HG02943 (cell line): ENCODE measurements around the gene GRIN2C.
"Not testable (repeated sequence)": the region's sequence is repeated elsewhere in the genome, so short reads cannot be mapped to it uniquely, and the experiment has no call there.

Experiments
- ATAC-seq: cut with Tn5 transposase; IDR thresholded peaks from one replicate; pipeline ENCODE4 v1.9.1; 2021; ENCODE audit warnings: mild to moderate bottlenecking, low read depth, moderate library complexity; ENCODE audit not compliant: unreplicated experiment

The GRIN2C gene

DNA sequence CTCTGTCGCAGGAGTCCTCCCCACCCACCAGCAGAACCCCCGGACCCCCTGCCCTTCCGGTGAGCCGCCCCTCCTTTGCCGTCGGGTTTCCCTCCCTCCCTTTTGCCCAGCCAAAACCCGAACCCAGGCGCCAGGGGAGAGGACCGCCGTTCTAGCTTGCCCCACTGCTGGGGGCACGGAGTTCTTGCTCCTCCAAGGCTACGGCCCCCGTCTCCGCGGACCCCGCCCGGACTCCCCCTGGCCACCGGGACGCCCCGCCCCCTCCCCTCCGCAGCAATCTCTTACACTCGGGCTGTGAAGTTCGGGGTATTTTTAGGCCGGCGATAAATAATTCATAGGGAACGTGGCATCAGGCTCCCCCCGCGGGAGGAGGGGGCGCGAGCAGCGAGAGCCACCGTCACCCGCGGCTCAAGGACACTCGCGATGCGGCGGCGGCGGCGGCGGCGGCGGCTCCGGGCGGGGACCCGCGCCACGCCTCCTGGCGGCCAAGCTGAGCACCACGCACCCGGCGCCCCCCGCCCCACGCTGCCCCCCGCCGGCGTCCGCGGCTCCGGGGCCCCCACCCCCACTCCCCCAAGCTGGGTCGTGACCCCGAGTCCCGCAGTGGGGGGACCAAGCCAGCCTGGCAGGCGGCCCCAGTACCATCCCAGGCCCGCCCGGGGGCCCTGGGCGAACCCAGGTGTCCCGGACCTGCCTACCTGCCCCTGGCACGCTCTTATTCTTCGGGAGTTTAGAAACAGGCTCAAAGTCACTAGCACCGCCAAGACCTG lies at the start of gene GRIN2C:
Gene GRIN2C (minus strand): TSS at position 427 of the 770 bp plus-strand sequence. CDS start 4,793 bp downstream, outside the sequence.
- no peak for ATAC-seq

DNA sequence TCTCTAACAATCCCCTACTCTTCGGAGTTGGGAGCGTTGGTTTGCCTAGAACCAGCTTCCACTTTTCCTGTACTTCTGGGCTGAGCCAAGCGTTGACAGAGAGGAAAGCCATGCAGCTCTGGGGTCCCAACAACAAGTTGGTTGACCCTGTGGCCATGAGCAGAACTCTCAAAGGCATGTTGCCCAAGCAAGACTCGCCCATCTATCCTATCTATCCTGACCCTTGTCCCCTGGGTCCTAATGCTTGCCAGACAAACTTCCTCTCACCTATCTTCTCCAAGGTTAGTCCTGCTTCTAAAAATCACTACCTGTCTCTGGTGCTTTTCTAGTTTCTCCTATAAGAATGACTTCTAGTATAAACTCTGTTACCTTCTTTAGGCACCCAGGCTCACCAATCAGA lies 49.4 kb upstream of the GRIN2C start:
- not testable (repeated sequence) for ATAC-seq

DNA sequence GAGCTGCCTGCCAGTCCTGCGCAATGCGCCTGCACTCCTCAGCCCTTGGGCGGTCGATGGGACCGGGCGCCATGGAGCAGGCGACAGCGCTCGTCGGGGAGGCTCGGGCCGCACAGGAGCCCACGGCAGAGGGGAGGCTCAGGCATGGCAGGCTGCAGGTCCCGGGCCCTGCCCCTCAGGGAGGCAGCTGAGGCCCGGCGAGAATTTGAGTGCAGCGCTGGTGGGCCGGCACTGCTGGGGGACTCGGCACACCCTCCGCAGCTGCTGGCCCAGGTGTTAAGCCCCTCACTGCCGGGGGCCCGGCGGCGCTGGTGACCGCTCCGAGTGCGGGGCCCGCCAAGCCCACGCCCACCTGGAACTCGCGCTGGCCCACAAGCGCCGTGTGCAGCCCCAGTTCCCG lies 47.3 kb upstream of the GRIN2C start:
- ATAC-seq = no peak

DNA sequence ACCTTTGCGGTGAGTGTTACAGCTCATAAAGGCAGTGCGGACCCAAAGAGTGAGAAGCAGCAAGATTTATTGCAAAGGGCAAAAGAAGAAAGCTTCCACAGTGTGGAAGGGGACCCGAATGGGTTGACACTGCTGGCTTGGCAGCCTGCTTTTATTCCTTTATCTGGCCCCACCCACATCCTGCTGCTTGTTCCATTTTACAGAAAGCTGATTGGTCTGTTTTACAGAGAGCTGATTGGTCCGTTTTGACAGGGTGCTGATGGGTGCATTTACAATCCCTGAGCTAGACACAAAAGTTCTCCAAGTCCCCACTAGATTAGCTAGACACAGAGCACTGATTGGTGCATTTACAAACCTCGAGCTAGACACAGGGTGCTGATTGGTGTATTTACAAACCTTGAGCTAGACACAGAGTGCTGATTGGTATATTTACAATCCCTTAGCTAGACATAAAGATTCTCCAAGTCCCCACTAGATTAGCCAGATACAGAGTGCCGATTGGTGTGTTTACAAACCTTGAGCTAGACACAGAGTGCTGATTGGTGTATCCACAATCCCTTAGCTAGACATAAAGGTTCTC lies 46.6 kb upstream of the GRIN2C start:
- ATAC-seq = not testable (repeated sequence)

DNA sequence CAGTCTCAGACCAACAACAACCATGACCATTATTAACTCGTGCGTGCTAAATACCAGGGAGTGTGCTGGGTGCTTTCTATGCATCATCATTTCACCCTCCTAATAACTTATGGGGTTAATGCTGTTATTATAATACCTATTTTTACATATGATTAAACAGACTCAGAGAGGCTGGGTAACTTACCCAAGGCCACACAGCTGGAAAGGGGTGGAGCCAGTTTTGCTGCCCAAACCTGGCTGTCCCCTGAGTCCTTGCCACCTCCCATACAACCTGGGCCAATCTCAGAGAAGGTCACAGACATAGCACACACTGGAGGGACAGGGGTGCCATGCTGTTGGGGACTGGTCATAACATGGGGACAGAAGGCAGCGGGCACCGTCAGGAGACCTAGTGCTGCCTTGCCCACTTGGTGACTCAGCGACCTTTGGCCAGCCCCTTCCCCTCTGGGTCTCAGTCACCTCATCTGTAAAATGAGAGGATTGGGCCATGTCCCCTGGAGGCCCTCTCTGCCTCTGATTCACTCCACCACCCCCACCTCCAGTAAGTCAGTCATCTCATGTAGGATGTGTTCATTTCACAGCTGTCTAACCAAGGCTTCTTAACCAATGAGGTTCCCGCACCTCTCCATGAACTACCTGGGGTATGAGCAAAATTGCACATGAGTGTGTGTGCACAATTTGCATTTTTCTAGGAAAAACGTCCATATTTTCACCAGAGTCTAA lies 45.2 kb upstream of the GRIN2C start:
- ATAC-seq = no peak

DNA sequence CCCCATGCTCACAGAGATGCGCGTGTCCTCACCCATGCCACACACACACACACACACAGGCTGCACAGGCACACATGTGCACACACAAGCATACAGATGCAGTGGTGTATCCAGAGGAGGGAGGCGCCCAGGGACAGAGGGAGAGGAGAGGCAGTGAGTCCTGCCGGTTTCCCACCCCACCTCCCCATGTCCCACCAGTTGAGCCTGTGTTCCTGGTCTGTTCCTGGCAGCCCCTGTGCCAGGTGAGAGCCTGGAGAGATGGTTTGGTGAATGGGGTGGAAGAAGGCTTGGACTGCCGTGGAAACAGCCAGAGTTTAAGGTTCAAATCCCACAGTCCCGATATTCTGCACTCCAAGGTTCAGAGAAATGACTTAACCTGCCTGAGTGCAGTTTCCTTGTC lies 44.0 kb upstream of the GRIN2C start:
- ATAC-seq = no peak

DNA sequence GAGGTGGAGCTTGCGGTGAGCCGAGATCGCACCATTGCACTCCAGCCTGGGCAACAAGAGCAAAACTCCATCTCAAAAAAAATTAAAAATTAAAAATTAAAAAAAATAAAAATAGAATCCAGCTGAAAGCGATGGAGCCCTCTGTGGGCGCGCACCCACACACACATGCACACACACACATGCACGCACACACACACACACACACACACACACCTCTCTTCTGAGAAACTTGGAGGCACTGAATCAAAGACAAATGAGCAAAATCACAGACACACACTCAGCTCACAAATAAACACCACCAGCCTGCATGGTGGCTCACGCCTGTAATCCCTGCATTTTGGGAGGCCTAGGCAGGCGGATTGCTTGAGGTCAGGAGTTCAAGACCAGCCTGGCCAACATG lies 43.3 kb upstream of the GRIN2C start:
- ATAC-seq = no peak

DNA sequence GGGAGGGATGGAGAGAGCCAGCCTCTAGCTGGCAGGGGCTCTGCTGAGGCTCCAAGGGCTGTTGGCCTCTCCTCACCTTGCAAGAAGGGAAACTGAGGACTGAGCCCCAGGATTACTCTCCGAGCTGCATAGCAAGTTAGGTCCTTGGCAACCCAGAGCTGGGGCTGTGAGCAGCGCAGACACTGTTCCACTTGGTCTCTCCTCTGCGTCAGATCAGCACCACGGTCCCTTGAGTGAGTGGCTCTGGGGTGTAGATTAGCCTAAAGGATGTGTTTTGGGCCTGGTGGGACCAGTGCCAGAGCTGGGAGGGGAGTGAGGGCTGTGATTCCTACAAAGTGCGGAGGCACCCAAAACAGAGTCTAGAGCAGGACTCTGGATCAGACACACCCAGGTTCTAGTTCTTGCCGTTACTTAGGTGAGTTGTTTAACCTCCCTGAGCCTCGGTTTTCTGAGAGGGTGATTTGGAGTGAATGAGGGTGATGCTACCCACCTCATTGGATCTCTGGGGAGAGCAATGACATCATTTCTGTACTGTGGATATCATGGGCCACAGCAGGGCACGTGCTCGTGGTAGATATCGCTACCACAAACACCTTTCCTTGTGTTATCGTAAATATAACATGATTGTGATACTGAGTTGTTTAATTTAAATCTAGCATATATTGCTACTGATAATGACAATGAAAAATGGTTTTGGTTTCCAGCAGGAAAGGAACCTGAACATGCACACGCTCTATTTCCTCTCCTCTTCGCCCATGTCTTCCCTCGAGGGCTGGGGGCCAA lies 41.9 kb upstream of the GRIN2C start:
- ATAC-seq = no peak

DNA sequence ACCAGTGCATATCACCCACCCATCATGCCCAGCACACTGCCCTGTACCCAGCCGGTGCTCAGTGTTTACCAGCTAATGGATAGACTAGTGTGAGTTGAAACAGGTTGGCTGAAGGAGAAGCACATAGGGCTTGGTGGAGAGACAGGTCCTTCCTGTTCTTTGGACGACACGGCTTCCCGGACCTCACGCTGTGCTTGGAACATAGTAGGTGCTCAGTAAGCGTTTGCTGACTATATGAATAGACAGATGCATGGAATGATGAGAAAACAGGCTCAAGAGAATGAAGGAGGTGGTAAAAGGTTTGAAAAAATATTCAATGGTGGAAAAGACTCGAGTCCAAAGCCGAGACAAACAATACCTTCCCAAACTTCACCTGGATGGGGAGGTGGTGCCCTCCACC lies 40.5 kb upstream of the GRIN2C start:
- ATAC-seq = no peak

DNA sequence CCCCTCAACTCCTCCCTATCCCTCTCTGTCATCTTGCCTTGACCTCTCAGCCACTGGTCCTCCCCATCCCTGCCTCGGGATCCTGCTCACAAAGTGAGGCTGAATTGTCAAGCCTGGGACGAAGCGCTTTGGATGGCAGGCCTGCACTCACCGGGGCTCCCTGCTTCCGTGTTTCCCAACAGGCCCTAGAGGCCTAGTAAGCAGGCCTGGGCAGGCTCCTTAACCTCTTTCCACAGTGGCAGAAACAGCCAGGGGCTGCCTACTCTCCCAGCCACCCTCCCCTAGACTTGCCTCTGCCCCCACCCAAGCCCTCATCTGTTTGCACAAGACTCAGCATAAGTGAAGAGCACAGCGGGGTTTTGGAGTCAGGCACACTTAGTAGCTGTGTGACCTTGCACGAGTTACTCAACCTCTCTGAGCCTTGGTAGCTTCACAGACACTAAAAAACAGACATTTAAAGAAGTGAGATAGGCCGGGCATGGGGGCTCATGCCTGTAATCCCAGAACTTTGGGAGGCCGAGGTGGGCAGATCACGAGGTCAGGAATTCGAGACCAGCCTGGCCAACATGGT lies 38.8 kb upstream of the GRIN2C start:
- ATAC-seq = no peak

DNA sequence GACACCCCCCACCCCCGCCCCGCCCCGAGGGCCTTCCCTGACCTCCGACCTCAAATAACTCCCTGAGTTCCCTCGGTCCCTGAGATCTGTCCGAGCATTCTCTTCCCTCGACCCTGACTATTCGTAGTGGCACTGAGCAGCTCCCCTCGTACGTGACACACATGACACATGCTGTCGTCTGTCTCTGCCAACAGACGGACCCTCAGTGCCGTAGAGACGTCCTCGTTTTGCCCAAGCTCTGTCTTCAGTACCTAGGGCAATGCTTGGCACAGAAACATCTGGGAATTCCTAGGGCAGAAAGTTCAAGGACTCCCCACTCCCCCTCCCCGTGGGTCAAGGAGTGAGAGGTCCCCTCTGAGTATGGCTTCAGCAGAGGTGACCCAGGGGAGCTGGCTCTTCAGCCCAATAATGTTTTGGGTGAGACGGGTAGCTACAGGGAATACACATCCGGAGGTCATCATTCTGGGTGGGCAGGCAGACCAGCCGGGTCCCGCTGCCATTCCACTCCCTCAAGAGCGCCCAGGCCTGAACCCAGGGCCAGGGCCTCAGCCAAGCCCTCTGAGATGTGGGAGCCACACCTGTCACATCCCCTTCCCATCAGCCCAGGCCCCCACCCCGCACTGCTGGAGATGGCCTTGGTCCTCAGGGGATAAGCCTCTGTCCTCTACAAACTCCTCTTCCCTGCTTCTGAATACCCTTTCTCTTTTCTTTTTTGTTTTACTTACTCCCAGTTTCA lies 34.4 kb upstream of the GRIN2C start:
- no peak for ATAC-seq

DNA sequence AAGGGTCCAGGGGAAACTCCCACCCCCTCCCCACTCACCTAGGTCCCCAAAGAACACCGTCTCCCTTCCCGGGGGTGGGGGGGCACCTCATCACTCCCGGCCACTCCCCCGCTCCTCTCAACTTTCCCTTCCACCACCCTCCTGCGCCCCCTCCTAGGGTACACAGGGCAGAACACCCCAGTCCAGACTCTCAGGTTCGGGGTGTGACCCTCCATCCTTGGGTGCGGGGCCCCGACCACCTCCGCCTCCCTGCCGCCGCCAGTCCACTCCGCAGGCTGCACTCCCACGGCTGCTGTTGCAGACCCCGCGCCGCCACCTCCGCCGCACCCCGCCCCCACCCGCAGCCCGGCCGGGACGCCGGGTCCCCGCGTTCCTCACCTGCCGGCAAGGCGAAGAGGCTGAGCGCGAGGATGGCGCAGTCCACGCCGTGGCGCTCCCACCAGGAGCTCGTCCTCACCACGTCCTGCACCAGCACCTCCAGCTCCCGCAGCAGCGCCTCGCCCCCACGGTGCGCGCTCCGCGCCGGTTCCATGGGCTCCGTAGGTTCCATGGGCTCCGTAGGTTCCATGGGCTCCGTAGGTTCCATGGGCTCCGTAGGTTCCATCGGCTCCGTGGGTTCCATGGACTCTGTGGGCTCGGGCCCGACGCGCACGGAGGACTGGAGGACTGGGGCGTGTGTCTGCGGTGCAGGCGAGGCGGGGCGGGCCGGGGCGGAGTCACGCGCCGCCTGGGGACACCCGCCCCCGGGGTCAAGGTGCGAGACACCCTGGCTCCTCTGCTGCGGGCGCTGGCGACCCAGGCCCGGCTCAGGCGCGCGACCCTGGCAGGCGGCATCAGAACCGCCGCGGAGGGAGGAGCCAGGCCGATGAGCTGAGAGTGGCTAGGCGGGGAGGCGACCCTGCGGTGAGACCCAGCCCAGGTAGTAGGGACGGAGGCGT lies 33.6 kb upstream of the GRIN2C start, which contains the start of gene FADS6:
Gene FADS6 (minus strand): TSS at position 660 of the 938 bp plus-strand sequence. CDS start 38 bp downstream, at position 622.
- no peak for ATAC-seq

DNA sequence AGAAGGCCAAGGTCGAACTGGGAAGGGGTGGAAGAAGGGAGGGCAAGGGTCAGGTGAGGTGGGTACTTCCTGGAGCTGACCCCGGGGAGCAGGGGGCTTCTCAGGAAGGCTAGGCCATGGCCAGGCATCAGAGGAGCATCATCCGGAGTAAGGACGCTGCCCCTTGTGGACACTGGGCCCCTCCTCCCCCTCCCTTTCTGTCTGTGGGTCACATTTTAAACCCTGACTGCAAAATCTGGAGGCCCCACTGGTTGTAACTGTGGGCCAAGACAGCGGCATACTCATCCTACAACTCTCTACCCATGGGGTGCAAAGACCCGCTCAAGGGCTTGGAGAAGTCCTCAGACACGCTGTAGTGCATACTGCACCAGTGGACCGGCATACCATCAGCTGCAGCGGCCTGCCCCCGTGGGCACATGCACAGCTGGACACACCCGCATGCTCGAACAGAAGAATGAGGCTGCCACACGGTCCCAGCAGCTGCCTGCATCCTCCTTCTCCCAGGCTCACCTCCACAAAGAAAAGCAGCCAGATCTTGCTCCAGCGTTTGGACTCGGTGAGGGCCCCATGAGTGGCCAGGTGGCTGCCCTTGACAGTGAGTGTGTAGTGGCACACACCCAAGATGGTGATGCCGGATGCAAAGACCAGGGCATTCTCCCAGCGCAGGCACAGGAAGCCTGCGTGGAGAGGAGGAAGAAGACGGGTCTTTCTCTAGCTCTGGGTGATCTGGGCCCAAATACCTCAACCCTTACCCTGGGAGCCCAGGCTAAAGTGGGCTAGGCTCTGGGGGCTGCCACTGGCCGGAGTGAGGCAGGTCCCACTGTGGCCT lies 32.5 kb upstream of the GRIN2C start:
- ATAC-seq = no peak

DNA sequence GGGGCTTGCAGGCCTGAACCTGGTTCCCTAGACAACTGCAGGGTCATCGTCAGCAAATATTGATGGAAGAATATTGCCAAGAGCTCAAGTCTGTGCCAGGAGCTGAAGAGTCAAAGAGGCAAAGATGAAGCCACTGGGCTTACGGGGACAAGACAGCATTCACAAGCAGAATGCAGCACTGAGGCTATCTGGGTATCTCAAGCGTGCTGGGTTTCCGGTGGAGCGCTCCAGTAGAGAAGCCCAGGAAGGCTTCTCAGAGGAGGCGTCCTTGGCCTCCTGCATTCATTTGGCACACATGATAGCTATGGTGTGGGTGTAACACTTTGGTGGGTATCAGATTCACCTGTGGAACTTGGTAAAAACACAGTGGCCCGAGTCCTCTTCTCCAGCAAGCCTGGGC lies 30.9 kb upstream of the GRIN2C start:
- no peak for ATAC-seq

DNA sequence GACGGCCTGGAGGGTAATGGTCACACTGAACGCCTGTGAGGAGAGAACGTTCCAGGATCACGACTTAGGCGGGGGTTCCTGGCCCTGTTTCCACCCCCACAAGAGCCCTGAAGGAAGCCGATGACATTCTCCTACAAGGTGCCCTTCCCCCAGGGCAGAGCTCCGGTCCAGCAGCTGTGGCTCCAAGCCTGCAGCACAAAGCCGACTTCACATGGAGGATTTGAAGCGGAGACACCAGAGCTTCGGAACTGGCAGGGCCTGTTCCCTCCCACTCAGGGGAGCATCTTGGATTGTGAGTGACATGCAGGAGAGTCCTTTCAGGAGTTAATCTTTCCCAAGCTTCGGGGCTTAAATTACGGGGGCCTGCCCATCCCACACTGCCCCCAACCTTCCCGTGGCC lies 28.8 kb upstream of the GRIN2C start:
- ATAC-seq = no peak

DNA sequence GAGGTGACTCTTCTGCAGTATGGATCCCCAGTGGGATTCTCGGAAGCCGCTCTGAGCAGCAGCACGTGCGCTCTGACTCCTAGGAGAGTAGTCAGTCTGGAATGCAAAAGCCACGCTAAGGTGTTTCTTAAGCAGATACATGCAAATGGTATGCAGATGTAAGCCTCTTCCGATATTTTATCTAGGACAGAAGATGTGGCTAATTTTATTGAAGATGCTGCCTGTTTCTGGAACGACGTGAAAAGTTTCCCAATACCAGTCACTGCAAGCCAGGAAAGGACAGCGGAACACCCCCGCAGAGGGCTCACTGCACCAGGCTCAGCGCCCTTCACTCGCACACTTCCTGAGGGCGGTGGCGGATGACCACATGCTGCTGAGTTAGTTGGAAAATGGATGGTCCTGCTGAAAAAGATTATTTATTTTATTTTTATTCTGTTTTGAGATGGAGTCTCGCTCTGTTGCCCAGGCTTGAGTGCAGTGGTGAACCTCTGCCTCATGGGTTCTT lies 23.6 kb upstream of the GRIN2C start:
- ATAC-seq = no peak

DNA sequence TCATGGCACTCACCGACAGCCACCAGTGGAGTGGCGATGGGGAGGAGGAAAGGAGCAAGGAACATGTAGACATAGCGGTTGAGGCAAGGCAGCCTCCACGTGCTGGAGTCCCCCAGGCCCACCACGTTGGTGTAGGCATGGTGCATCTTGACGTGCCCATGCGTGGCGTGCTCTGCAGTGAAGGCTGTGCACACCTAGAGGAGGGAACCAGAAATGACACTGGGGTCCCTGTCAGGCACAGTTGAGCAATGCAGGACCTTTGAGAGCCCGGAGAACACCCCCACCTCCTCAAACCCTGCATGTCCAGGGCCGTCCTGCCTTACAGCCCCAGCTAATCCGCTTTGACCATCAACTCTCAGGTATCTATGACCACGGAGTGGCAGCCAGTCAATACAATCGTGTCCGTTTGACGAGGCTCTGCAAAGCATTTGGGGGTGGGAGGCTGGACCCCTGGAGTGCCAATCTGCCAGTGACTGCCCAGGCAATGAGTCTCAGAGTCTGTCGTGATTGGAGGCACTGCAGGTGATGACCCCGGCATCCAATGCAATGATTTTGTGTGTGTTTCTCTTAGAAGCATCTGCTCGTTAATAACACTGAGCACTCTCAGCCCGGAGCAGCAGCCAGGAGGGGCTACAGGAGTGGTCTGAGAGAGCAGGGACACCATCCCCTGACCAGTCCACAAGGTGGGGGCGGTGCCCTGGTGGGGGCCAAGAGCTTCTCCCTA lies 23.0 kb upstream of the GRIN2C start:
- no peak for ATAC-seq
